Measurements from ENCODE around the gene MYCN. TPM values are rescaled to one million over a fixed set of nuclear protein-coding genes. Genes with fewer than 3 reads are reported as not detected.

Gene MYCN
- total and polyA plus RNA-seq, 2 of the 13 experiments (the other 11 are each of a cell fraction or from before 2014, with no cell fraction given), result not detected

DNA sequence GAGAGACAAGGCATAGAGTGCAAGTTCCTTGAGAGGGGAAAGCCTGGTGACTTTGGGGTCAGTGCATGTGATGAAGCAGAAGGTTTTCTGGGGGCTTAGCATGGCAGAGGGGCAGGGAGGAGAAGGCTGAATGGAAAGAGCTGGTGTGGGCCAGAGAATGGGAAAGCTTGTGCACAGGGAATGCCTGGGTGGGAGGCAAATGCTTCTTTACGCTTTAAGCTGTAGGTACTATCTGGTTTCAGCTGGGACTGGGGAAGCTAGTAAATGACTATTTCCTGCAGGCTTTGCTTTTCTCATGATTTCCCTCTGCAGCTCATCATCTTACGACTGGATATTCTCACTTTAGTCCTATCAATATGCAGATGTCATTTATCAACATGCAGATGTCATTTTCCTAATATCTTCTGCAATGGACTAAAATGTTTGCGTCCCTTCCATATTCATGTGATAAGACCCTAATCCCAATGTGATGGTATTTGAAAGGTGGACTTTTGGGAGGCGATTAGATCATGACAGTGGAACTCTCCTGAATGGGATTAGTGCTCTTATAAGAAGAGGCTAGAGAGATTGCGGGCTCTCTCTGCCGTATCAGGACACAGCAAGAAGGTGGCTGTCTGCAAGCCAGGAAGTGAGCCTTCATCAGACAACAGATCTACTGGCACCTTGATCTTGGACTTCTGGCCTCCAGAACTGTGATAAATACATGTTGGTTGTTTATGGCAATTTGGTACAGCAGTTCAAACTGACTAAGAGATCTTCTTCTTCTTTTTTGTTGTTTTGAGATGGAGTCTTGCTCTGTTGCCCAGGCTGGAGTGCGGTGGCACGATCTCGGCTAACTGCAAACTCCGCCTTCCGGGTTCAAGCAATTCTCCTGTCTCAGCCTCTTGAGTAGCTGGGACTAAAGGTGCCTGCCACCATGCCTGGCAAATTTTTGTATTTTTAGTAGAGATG lies 50.1 kb downstream of the MYCN start:
- Histone ChIP-seq H3K4me1 (ENCODE audit: insufficient read depth, low read length) (peaks cover 6% of the 10 kb centered on the region), H2AFZ (ENCODE audit: low read length) (no peak overlapping the region), H3K9ac (ENCODE audit: insufficient read depth, low read depth, low read length) (no peak overlapping the region), H3K79me2 (ENCODE audit: insufficient read depth, low read length) (no peaks in the 10 kb centered on the region), H3K27me3 (ENCODE audit: control insufficient read depth in 1 of 2, insufficient read depth in 2 of 2, low read length in 2 of 2) (peaks cover 0 to 4% of the 10 kb centered on the region in 2 experiments; a peak in 3 of 5 replicates), H3K4me2 (ENCODE audit: low read depth, low read length) (no peak overlapping the region), H3K36me3 (replicated peaks in 1 of 2; ENCODE audit: control insufficient read depth in 1 of 2, insufficient read depth in 2 of 2, low read length in 2 of 2) (no peaks in the 10 kb centered on the region), H3K9me3 (ENCODE audit: low read length) (no peaks in the 10 kb centered on the region), H3K27ac (ENCODE audit: extremely low read length, insufficient read depth, low read length) (no peak overlapping the region), H3K4me3 (replicated peaks in 1 of 3; ENCODE audit: insufficient read depth in 1 of 3, low read depth in 2 of 3, low read length in 3 of 3) (no peak overlapping the region), H4K20me1 (ENCODE audit: insufficient read depth, low read length) (no peaks in the 10 kb centered on the region)
- no peak for ATAC-seq
- FAIRE-seq, result no peak
- no peak for TF ChIP-seq ZNF614 (CRISPR knock-in tag; IDR thresholded peaks at IDR 0.05; ENCODE audit: borderline replicate concordance)
- TF ChIP-seq ZNF329 (CRISPR knock-in tag; IDR thresholded peaks at IDR 0.05; ENCODE audit: low read depth), result no peak
- TF ChIP-seq, protein P1, sequence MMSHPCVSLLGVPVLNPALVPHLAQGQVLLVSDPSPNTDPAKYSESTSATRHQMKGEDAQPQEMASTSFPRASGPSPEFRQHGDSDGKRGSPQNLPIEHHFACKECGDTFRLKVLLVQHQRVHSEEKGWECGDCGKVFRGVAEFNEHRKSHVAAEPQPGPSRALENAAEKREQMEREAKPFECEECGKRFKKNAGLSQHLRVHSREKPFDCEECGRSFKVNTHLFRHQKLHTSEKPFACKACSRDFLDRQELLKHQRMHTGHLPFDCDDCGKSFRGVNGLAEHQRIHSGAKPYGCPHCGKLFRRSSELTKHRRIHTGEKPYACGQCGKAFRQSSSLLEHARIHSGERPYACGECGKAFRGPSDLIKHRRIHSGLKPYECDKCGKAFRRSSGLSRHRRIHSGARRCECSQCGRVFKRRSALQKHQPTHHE (CRISPR knock-in tag; IDR thresholded peaks at IDR 0.05; ENCODE audit: borderline replicate concordance), result no peak
- ChIA-PET POLR2A (no interaction called here), CTCF (ENCODE audit: low intra/inter-chr PET ratio, low total read pairs) (no interaction called here)
- in situ Hi-C loops (cut with HindIII; ENCODE audit: extremely low pct_ligation_motif_present, low pct_unique_long_range_greater_than_20kb), result no loop called here
- 73% methylated on average over 11 of the region's 11 CpGs for WGBS (ENCODE audit: low lambda C conversion rate)
- intact Hi-C loops (cut with micrococcal nuclease; ENCODE audit: unreplicated experiment), result no loop called here
- DNase-seq (ENCODE audit: low spot score), result no peak
- BruUV-seq (replicated peaks), result no TSS peak

GRCh38 chr2:15991231-15991630 lies 50.9 kb downstream of the MYCN start:
- Histone ChIP-seq H3K36me3 (replicated peaks in 1 of 2; ENCODE audit: control insufficient read depth in 1 of 2, insufficient read depth in 2 of 2, low read length in 2 of 2) (no peaks in the 10 kb centered on the region), H2AFZ (ENCODE audit: low read length) (no peak overlapping the region), H3K4me2 (ENCODE audit: low read depth, low read length) (no peak overlapping the region), H3K79me2 (ENCODE audit: insufficient read depth, low read length) (no peaks in the 10 kb centered on the region), H4K20me1 (ENCODE audit: insufficient read depth, low read length) (no peaks in the 10 kb centered on the region), H3K9me3 (ENCODE audit: low read length) (no peaks in the 10 kb centered on the region), H3K4me1 (ENCODE audit: insufficient read depth, low read length) (no peaks in the 10 kb centered on the region), H3K27me3 (ENCODE audit: control insufficient read depth in 1 of 2, insufficient read depth in 2 of 2, low read length in 2 of 2) (no peaks in the 10 kb centered on the region; a peak in 1 of 5 replicates), H3K4me3 (replicated peaks in 1 of 3; ENCODE audit: insufficient read depth in 1 of 3, low read depth in 2 of 3, low read length in 3 of 3) (no peak overlapping the region), H3K9ac (ENCODE audit: insufficient read depth, low read depth, low read length) (no peak overlapping the region), H3K27ac (ENCODE audit: extremely low read length, insufficient read depth, low read length) (no peak overlapping the region)
- 5% methylated on average over 3 of the region's 3 CpGs for WGBS (ENCODE audit: low lambda C conversion rate)
- FAIRE-seq, result no peak
- no peak for ATAC-seq
- no peak for DNase-seq (ENCODE audit: low spot score)
- intact Hi-C loops (cut with micrococcal nuclease; ENCODE audit: unreplicated experiment), result no loop called here
- CTCF ChIA-PET (ENCODE audit: low intra/inter-chr PET ratio, low total read pairs), result no interaction called here
- no TSS peak for BruUV-seq (replicated peaks)
- POLR2A ChIA-PET, result no interaction called here
- TF ChIP-seq ZFX (CRISPR knock-in tag; IDR thresholded peaks at IDR 0.05; ENCODE audit: low read depth) (no peak), ZBTB21 (CRISPR knock-in tag; IDR thresholded peaks at IDR 0.05) (no peak), ZNF34 (CRISPR knock-in tag; IDR thresholded peaks at IDR 0.05; ENCODE audit: borderline replicate concordance) (no peak), DNMT1 (CRISPR knock-in tag; IDR thresholded peaks at IDR 0.05) (no peak)
- TF ChIP-seq, protein P2, sequence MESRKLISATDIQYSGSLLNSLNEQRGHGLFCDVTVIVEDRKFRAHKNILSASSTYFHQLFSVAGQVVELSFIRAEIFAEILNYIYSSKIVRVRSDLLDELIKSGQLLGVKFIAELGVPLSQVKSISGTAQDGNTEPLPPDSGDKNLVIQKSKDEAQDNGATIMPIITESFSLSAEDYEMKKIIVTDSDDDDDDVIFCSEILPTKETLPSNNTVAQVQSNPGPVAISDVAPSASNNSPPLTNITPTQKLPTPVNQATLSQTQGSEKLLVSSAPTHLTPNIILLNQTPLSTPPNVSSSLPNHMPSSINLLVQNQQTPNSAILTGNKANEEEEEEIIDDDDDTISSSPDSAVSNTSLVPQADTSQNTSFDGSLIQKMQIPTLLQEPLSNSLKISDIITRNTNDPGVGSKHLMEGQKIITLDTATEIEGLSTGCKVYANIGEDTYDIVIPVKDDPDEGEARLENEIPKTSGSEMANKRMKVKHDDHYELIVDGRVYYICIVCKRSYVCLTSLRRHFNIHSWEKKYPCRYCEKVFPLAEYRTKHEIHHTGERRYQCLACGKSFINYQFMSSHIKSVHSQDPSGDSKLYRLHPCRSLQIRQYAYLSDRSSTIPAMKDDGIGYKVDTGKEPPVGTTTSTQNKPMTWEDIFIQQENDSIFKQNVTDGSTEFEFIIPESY (CRISPR knock-in tag; IDR thresholded peaks at IDR 0.05), result no peak
- in situ Hi-C loops (cut with HindIII; ENCODE audit: extremely low pct_ligation_motif_present, low pct_unique_long_range_greater_than_20kb), result no loop called here

All from HepG2 (cell line).